Transverse colon (tissue), 4 donors: Measurements from ENCODE around the gene LHB.

Experiments used
- CTCF ChIP-seq, 5 experiments: fragments of 200-600 bp in 3 of 5; fragments of 450-650 bp in 2 of 5; sonication (generic) in 3 of 5; IDR thresholded peaks; 1 replicate in 2 of 5; 2 replicates in 3 of 5; pipeline ENCODE4 v1.5.1; 2016 to 2017; ENCODE audit warnings: antibody characterized with exemption in 5 of 5, inconsistent platforms in 3 of 5, mild to moderate bottlenecking in 2 of 5, moderate library complexity in 1 of 5
- EP300 ChIP-seq: sonication (generic); formaldehyde crosslinking; IDR thresholded peaks from one replicate; pipeline ENCODE4 v1.6.1; 2017; ENCODE audit warnings: antibody characterized with exemption, low read depth
- POLR2A ChIP-seq: fragments of 450-650 bp; IDR thresholded peaks from one replicate; pipeline ENCODE4 v1.6.1; 2016; ENCODE audit warnings: antibody characterized with exemption, mild to moderate bottlenecking, moderate library complexity
- POLR2AphosphoS5 ChIP-seq, 3 donors: sonication (generic); formaldehyde crosslinking; IDR thresholded peaks; one replicate each; pipeline ENCODE4 v1.6.1; 2016; ENCODE audit warnings: antibody characterized with exemption in 3 of 3

- no peak for TF ChIP-seq CTCF (IDR thresholded peaks at IDR 0.05)
- no peak for TF ChIP-seq POLR2AphosphoS5 (IDR thresholded peaks at IDR 0.05)
- no peak for TF ChIP-seq EP300
- no peak for TF ChIP-seq POLR2A
These were observed 11.8 kb downstream of the LHB start for GRCh38 chr19:49004964-49005614.
